IPS-18c (cell line): ENCODE results near the gene SLC39A11.
"Not testable (repeated sequence)": the region's sequence is repeated elsewhere in the genome, so short reads cannot be mapped to it uniquely, and the experiment has no call there.

ENCODE experiments used
- H3K4me3 ChIP-seq: 2 replicates; pipeline ENCODE4 v1.7.0; 2013; ENCODE audit warnings: low read depth, mild to moderate bottlenecking, low read length, moderate library complexity; ENCODE audit not compliant: insufficient read depth
- H3K9me3 ChIP-seq: one replicate; pipeline ENCODE4 v1.6.1; 2013; ENCODE audit warnings: mild to moderate bottlenecking, low read length, moderate library complexity; ENCODE audit not compliant: control insufficient read depth, insufficient read depth

SLC39A11 gene, protein sequence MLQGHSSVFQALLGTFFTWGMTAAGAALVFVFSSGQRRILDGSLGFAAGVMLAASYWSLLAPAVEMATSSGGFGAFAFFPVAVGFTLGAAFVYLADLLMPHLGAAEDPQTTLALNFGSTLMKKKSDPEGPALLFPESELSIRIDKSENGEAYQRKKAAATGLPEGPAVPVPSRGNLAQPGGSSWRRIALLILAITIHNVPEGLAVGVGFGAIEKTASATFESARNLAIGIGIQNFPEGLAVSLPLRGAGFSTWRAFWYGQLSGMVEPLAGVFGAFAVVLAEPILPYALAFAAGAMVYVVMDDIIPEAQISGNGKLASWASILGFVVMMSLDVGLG

DNA sequence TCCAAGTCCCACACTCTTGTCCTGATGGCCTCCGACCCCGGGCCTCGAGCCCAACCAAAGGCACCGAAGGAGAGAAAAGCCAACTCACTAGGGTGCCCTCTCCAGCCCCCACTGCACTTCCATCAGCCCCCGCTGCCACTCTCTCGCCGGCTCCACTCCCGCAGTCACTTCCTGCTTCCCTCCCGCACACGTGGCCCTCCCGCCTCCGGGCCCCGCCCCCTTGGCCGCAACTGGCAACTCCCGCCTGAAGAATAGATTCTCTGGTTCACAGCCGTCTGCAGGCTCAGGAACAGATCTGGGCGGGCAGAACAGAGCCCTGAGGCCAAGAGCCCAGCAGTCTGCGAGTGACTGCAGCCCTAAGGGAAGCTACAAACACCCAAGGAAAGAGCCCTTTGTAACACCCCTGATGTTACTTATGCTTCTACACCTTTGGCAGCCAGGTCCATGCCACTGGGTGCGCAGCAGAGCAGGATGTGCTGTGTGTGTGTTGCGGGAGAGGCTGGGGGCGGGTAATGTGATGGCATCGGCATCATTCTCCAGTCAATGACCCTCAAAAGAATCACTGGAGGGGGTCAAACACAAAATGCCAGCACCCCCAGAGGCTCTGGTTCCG is at the start of gene SLC39A11:
Gene SLC39A11, minus strand, starts transcription at position 166 of the 613 bp plus-strand sequence. CDS start 3,924 bp downstream, outside the sequence.
- no peaks in the 10 kb centered on the region for H3K9me3 ChIP-seq
- peak within 1 kb of the TSS; percentile 78 for H3K4me3 ChIP-seq

GRCh38 chr17:73141411-73141810 is 48.9 kb upstream of the SLC39A11 start:
- no peak overlapping the region for H3K4me3 ChIP-seq
- no peaks in the 10 kb centered on the region for H3K9me3 ChIP-seq

DNA sequence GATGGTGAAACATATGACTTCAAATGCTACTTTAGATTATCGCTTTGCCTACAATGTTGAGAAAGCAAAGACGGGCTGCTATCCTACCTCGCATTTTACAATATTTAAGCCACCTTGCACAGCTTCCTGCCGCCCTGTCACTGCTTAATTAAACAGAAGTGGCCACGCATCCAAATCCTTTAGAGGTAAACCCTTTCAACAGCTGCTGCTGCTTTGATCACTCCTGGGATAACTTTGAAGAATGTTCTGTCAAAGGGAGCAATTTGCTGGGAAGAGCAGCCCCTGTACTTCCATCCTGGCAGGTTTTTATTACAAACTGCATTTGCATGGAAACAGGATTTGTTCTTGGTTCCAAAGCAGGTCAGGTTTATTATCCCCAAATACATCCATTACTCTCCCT is 48.1 kb upstream of the SLC39A11 start:
- no peaks in the 10 kb centered on the region for H3K9me3 ChIP-seq
- H3K4me3 ChIP-seq = no peak overlapping the region

- no peaks in the 10 kb centered on the region for H3K9me3 ChIP-seq
- H3K4me3 ChIP-seq = no peak overlapping the region
These were observed 46.8 kb upstream of the SLC39A11 start for GRCh38 chr17:73139296-73139695.

DNA sequence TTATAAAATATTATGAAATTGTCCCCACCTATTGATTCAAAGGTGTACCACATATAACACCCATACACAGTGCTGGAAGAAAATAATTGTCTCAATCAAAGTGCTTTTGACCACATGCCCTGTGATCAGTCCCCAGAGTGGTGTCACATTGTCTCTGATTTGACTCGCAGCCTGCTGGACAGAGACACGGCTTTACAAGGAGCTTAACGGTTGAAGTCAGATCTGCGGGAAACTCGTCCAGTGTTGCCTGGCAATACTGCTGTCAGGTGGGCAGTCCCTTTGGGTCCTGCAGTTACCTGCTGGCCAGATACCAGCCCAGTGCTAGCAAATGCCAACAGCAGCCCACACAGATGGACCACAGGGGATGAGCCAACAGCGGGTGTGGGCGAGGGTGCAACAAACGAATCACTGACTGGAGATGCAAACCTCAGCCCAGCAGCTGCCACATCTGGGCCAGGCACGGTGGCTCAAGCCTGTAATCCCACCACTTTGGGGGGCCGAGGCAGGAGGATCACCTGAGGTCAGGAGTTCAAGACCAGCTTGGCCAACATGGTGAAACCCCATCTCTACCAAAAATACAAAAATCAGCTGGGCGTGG is 46.2 kb upstream of the SLC39A11 start:
- H3K9me3 ChIP-seq = no peaks in the 10 kb centered on the region
- H3K4me3 ChIP-seq = no peak overlapping the region

GRCh38 chr17:73137376-73137775 is 44.9 kb upstream of the SLC39A11 start:
- Histone ChIP-seq H3K4me3 (no peak overlapping the region), H3K9me3 (no peaks in the 10 kb centered on the region)

GRCh38 chr17:73135766-73136165 is 43.3 kb upstream of the SLC39A11 start:
- H3K9me3 ChIP-seq = no peaks in the 10 kb centered on the region
- H3K4me3 ChIP-seq = no peak overlapping the region

DNA sequence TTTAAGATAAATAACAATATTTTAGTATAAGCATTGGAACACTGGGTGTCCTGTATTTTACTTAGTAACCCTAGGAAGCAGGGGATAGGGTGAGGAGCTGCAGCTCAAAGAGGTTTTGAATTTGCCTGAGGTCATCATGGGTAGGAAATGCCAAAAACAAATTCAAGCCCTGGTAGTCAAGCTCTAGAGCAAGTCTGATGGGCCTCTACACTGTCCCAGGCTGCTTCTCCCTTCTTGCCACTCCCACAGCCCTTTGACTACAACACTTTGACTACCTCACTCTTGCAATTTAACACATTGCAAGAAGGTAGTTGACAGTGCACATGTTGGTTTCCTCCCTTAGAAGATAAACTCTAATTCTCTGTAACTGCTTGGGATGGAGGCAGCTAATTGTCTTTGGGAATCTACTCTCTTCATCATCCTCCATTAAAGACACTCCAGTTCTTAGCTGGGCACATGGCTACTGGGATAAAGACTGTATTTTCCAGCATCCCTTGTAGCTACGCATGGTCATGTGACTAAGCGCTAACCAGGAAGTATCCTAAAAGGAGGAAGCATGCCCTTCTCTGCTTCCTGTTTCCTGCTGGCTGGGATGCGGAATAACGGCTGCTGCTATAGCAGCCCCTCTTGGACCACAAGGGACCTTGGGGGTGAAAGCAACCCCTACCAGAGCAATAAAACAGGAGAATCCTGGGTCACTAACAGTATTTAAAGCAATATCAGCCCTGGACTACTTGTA is 41.6 kb upstream of the SLC39A11 start:
- Histone ChIP-seq H3K4me3 (no peak overlapping the region), H3K9me3 (no peaks in the 10 kb centered on the region)

- Histone ChIP-seq H3K4me3 (no peak overlapping the region), H3K9me3 (no peaks in the 10 kb centered on the region)
These were observed 39.6 kb upstream of the SLC39A11 start for GRCh38 chr17:73132085-73132492.

DNA sequence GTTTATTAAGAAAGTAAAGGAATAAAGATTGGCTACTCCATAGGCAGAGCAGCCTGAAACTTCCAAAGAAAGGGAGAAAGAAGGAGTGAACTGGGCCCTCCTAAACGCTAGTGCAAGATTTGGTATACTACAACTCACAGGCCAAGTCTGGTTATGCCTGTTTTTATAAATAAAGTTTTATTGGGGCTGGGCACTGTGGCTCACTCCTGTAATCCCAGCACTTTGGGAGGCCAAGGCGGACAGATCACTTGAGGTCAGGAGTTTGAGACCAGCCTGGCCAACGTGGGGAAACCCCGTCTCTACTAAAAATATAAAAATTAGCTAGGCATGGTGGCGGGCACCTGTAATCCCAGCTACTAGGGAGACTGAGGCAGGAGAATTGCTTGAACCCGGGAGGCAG is 39.0 kb upstream of the SLC39A11 start:
- H3K9me3 ChIP-seq, H3K4me3 ChIP-seq: not testable (repeated sequence)

DNA sequence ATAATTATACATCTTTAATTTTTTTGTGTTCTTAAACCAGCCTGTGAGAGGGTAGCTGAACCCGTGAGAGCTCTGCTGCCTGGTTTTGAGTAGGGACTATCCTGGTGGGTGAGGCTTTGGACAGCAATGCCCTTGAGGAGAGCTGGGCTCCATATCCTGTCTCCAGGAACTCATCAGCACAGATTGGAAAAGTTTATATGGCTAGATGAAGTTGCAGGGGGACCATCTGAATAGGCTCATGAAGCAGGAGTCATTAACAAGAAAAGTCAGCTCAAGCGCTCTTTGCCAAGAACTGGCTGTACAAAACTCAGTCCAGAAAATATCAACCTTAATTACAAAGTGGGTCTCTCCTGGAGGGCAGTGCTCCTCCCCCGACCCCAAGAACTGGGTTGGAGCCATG is 38.5 kb upstream of the SLC39A11 start:
- no peaks in the 10 kb centered on the region for H3K9me3 ChIP-seq
- no peak overlapping the region for H3K4me3 ChIP-seq

DNA sequence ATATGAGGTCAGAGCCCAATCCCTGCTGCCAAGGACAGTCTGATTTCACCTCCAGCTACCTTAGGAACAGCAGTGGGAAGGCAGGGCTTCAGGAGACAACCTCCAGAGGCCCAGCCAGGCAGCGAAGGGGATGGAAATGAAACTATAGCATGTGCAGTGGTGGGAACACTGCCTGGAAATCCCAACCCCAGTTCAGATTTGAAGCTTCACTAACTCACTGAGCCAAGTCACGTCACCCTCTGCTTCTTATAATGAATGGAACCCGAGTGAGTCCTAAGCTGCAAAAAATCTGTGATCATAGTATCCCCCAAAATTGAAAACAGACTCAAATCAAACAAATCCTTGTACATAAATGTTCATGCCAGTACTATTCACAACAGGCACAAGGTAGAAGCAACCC is 36.0 kb upstream of the SLC39A11 start:
- Histone ChIP-seq H3K4me3 (no peak overlapping the region), H3K9me3 (no peaks in the 10 kb centered on the region)

GRCh38 chr17:73126716-73127473 is 34.4 kb upstream of the SLC39A11 start:
- Histone ChIP-seq H3K9me3 (no peaks in the 10 kb centered on the region), H3K4me3 (no peak overlapping the region)

DNA sequence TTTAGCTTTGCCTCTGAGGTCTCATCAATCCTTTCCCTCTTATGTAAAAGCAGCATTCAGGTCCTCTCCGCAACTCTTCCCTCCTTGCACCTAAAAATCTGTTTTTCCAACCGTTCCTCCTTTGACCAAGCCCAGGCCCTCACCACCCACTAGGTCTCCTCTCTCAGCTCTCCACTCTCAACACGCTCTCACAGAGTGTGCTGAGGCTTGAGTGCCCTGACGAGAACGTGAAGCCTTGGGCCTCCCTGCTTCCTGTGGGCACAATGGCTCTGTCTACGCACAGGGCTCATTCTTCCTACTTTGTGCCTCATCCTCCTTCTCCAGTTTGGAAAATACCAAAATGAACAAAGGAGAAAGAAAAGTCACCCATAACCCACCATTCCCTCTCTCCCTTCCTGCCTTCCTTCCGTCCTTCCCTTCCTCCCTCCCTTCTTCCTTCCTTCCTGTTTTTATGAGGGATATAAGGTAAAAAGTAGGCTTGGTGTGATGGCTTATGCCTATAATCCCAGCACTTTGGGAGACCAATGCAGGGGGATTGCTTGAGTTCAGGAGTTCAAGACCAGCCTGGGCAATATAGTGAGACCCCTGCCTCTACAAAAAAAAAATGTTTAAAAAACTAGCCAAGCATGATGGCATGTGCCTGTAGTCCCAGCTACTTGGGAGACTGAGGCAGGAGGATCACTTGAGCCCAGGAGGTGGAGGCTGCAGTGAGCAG is 31.3 kb upstream of the SLC39A11 start:
- no peak overlapping the region for H3K4me3 ChIP-seq
- no peaks in the 10 kb centered on the region for H3K9me3 ChIP-seq

- H3K9me3 ChIP-seq = no peaks in the 10 kb centered on the region
These were observed 30.6 kb upstream of the SLC39A11 start for GRCh38 chr17:73122953-73123605.

GRCh38 chr17:73121506-73121905 is 29.0 kb upstream of the SLC39A11 start:
- H3K9me3 ChIP-seq = no peaks in the 10 kb centered on the region

More at GRCh38 chr17:73122953-73123605, 30.6 kb upstream of the SLC39A11 start:
- H3K4me3 ChIP-seq = no peak overlapping the region

More at GRCh38 chr17:73121506-73121905, 29.0 kb upstream of the SLC39A11 start:
- no peak overlapping the region for H3K4me3 ChIP-seq
